Colonic mucosa (tissue), 4 donors: ENCODE measurements around the gene ARHGAP4. TPM values are rescaled to one million over a fixed set of nuclear protein-coding genes. Genes with fewer than 3 reads are reported as not detected.

ENCODE experiments used
- DNase-seq: peaks from one replicate; pipeline ENCODE4 v3.0.0-alpha.2; 2020
- H3K27ac ChIP-seq: fragments of 200-600 bp; one replicate; pipeline ENCODE4 v1.8.0; 2021
- H3K27me3 ChIP-seq: fragments of 200-600 bp; one replicate; pipeline ENCODE4 v1.8.0; 2021
- H3K36me3 ChIP-seq: fragments of 200-600 bp; one replicate; pipeline ENCODE4 v1.8.0; 2021
- H3K4me1 ChIP-seq: fragments of 200-600 bp; one replicate; pipeline ENCODE4 v1.8.0; 2021; ENCODE audit warnings: mild to moderate bottlenecking
- H3K4me3 ChIP-seq: fragments of 200-600 bp; one replicate; pipeline ENCODE4 v1.8.0; 2021
- H3K9ac ChIP-seq, 2 donors: one replicate each; pipeline ENCODE4 v1.7.0; 2013; ENCODE audit warnings: control low read depth in 2 of 2, low read depth in 2 of 2, low read length in 2 of 2
- H3K9me3 ChIP-seq: fragments of 200-600 bp; one replicate; pipeline ENCODE4 v1.8.0; 2021
- intact Hi-C: fragments of 100-400 bp; cut with DNase I; formaldehyde crosslinking; loops from one replicate; pipeline ENCODE4 v1.14.1; 2022
- total RNA-seq, 2 donors: library from RNA; stranded (reverse); fragmentation: NEBNext Ultra II Directional in 1 of 2; extraction: Animal tissue kit (Norgen Biotek cat#: 25700) in 1 of 2; gene quantifications; one replicate each; pipeline ENCODE4 v1.2.1, GENCODE V29; 2021
- TF ChIP-seq, protein P1 (sequence below): fragments of 200-600 bp; IDR thresholded peaks from one replicate; pipeline ENCODE4 v1.8.0; 2022; ENCODE audit warnings: antibody characterized with exemption, mild to moderate bottlenecking
- donor health status: healthy.
- donor health status: DM: no; HTN: no; CAD: no.
- donor health status: DM: no; HTN: no; CAD: no.

Gene ARHGAP4
- total RNA-seq, 2 donors from 2014 or later = 19.9 to 30.0 TPM

DNA sequence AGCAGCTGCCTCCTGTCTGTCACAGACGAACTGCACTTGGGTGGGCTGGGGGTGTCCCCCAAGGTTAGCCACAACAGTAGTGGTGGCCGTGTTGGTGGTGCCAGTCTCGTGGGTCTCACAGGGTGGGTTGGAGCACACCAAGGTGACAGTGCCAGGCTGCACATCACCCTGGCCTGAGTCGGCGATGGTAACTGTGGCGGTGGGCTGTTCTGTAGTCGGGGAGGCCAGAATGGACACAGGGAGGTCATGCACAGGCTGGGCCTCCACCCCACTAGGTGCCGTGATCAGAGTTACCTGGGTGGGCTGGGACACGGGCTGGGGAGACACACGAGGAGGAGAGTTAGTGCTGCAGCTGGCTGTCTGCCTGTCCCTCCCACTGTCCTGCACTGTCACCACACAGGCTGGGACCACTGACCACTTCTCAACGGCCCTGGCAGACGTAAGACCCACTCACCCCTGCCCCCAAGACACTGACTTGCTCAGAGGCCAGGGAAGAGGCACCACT lies 29.2 kb upstream of the ARHGAP4 start:
- H3K27me3 ChIP-seq = no peaks in the 10 kb centered on the region
- no peaks in the 10 kb centered on the region for H3K4me1 ChIP-seq
- no peak overlapping the region for H3K27ac ChIP-seq
- intact Hi-C loops = loop anchor here (10.0 kb wide), 1 partner anchor 410 kb away; no protein-coding TSS in a partner anchor
- peaks cover 21% of the 10 kb centered on the region for H3K36me3 ChIP-seq
- no peaks in the 10 kb centered on the region for H3K9me3 ChIP-seq
- DNase-seq = no peak
- no peak overlapping the region for H3K9ac ChIP-seq
- TF ChIP-seq, protein P1, sequence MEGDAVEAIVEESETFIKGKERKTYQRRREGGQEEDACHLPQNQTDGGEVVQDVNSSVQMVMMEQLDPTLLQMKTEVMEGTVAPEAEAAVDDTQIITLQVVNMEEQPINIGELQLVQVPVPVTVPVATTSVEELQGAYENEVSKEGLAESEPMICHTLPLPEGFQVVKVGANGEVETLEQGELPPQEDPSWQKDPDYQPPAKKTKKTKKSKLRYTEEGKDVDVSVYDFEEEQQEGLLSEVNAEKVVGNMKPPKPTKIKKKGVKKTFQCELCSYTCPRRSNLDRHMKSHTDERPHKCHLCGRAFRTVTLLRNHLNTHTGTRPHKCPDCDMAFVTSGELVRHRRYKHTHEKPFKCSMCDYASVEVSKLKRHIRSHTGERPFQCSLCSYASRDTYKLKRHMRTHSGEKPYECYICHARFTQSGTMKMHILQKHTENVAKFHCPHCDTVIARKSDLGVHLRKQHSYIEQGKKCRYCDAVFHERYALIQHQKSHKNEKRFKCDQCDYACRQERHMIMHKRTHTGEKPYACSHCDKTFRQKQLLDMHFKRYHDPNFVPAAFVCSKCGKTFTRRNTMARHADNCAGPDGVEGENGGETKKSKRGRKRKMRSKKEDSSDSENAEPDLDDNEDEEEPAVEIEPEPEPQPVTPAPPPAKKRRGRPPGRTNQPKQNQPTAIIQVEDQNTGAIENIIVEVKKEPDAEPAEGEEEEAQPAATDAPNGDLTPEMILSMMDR = no peak
- H3K4me3 ChIP-seq = no peak overlapping the region

DNA sequence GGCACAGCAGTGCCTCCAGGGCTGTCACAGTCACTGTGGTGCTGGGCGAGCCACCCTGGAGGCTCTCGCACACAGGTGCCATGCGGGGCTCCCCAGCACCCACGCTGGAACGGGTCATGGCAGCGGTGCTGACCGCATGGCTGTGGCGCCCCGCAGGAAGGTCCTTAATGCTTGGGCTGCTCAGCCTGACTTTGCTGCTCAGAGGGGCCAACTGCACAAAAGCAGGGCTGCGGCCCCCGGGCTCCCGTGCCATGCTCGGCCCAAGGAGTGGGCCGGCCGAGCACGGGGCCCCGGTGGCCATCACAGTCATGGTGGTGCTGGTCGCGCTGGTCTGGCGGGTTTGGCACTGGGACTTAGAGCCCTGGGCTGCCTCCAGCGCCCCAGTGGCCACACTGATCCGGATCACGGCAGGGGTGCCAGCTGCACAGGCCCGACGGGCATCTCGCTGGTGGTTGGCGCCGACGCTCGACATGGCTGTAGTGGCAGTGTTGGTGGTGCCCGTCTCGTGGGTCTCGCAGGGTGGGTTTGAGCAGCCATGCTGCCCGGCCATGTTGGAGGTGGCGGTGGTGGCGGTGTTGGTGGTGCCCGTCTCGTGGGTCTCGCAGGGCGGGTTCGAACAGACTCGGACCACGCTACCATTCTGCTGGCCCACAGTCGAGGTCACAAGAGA lies 28.6 kb upstream of the ARHGAP4 start:
- H3K27ac ChIP-seq = no peak overlapping the region
- H3K9ac ChIP-seq = no peak overlapping the region
- peaks cover 16% of the 10 kb centered on the region for H3K36me3 ChIP-seq
- H3K4me1 ChIP-seq = no peaks in the 10 kb centered on the region
- H3K4me3 ChIP-seq = no peak overlapping the region
- no peak for DNase-seq
- intact Hi-C loops = loop anchor here (5.0 to 10.0 kb wide), 2 partner anchors 192 to 410 kb away; partner anchors contain the start of gene PLXNB3
- TF ChIP-seq, protein P1 = no peak
- H3K27me3 ChIP-seq = no peaks in the 10 kb centered on the region
- no peaks in the 10 kb centered on the region for H3K9me3 ChIP-seq

DNA sequence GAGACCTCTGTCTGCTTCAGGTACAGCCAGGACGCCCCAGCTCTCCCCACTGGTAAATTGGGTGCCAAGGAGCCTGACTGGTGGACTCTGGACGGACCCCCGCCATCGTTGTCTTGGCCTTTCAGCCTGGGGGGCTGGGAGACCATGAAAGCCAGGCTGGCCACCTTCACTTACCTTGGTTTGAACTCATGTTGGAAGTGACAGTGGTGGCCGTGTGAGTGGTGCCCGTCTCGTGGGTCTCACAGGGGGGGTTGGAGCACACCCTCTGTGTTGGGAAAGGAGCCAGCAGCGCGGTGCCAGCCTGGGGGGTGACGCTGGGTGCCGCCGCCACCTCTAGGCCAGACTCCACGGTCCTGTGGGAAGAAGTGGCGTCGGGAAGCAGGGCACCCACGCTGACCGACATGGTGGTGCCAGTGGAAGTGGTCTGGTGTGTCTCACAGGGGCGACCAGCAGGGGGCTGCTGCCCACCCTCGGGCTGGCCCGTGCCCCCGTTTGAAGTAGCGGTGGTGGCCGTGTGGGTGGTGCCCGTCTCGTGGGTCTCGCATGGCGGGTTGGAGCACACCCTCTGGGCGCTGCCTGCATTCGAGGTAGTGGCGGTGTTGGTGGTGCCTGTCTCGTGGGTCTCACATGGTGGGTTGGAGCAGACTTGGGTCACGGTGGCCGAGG lies 28.0 kb upstream of the ARHGAP4 start:
- H3K9ac ChIP-seq = no peak overlapping the region
- no peak for DNase-seq
- no peak overlapping the region for H3K4me3 ChIP-seq
- H3K9me3 ChIP-seq = no peaks in the 10 kb centered on the region
- H3K36me3 ChIP-seq = peaks cover 13% of the 10 kb centered on the region
- TF ChIP-seq, protein P1 = no peak
- H3K27ac ChIP-seq = no peak overlapping the region
- no peaks in the 10 kb centered on the region for H3K4me1 ChIP-seq
- no peaks in the 10 kb centered on the region for H3K27me3 ChIP-seq
- intact Hi-C loops = loop anchor here (5.0 to 10.0 kb wide), 2 partner anchors 192 to 409 kb away; partner anchors contain the start of gene PLXNB3

DNA sequence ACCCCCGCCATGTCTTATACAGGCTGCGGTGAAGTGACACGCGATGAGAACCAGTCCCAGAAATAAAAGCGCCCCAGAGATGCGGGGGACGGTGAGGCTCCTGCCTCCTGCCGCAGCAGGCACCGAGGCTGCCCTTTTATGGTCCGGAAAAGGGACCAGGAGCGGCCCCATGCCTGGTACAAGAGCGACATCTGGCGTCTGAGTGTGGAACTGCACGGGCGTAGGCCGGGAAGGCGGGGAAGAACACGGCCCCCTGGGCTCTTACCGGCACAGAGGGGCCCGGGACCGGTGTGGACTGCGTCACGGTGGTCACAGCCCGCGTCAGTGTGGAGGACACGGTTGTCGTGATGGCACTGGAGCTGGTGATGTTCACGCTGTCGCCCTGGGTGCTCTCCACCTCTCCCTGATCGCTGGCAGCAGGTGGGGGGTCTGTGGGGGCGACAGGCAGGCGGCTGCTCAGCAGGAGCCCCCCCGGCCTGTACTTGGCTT lies 27.3 kb upstream of the ARHGAP4 start:
- Histone ChIP-seq H3K27ac (no peak overlapping the region), H3K4me1 (no peaks in the 10 kb centered on the region)

More for the DNA sequence above, 27.3 kb upstream of the ARHGAP4 start:
- no peaks in the 10 kb centered on the region for H3K9me3 ChIP-seq
- H3K36me3 ChIP-seq = peaks cover 8% of the 10 kb centered on the region
- no peak overlapping the region for H3K9ac ChIP-seq
- TF ChIP-seq, protein P1 = peak; percentile 100
- no peak overlapping the region for H3K4me3 ChIP-seq
- DNase-seq = peak; percentile 70
- no peaks in the 10 kb centered on the region for H3K27me3 ChIP-seq
- intact Hi-C loops = loop anchor here (5.0 to 10.0 kb wide), 2 partner anchors 191 to 409 kb away; partner anchors contain the start of gene PLXNB3
